Muscle layer of duodenum (tissue), 2 donors: ENCODE data around the gene AKAP10.

Source experiments
- H3K27ac ChIP-seq: one replicate; pipeline ENCODE4 v1.7.0; 2013; ENCODE audit warnings: mild to moderate bottlenecking, low read length
- H3K27me3 ChIP-seq: one replicate; pipeline ENCODE4 v1.7.0; 2013; ENCODE audit warnings: low read depth, mild to moderate bottlenecking, control low read depth, low read length
- H3K36me3 ChIP-seq, 2 donors: one replicate each; pipeline ENCODE4 v1.7.0; 2013; ENCODE audit warnings: low read length in 2 of 2, control low read depth in 1 of 2, mild to moderate bottlenecking in 1 of 2; ENCODE audit not compliant: insufficient read depth in 2 of 2, control insufficient read depth in 1 of 2
- H3K4me1 ChIP-seq, 2 donors: one replicate each; pipeline ENCODE4 v1.7.0; 2013; ENCODE audit warnings: low read length in 2 of 2, mild to moderate bottlenecking in 2 of 2, control low read depth in 1 of 2, moderate library complexity in 1 of 2; ENCODE audit not compliant: insufficient read depth in 2 of 2, control insufficient read depth in 1 of 2
- H3K4me3 ChIP-seq, 2 donors: one replicate each; pipeline ENCODE4 v1.7.0; 2013; ENCODE audit warnings: low read length in 2 of 2, low read depth in 1 of 2, mild to moderate bottlenecking in 1 of 2
- H3K9me3 ChIP-seq, 2 donors: one replicate each; pipeline ENCODE4 v1.7.0; 2013; ENCODE audit warnings: low read length in 2 of 2, control low read depth in 1 of 2, mild to moderate bottlenecking in 1 of 2; ENCODE audit not compliant: control insufficient read depth in 1 of 2
- donor health status: healthy.

The AKAP10 gene

DNA sequence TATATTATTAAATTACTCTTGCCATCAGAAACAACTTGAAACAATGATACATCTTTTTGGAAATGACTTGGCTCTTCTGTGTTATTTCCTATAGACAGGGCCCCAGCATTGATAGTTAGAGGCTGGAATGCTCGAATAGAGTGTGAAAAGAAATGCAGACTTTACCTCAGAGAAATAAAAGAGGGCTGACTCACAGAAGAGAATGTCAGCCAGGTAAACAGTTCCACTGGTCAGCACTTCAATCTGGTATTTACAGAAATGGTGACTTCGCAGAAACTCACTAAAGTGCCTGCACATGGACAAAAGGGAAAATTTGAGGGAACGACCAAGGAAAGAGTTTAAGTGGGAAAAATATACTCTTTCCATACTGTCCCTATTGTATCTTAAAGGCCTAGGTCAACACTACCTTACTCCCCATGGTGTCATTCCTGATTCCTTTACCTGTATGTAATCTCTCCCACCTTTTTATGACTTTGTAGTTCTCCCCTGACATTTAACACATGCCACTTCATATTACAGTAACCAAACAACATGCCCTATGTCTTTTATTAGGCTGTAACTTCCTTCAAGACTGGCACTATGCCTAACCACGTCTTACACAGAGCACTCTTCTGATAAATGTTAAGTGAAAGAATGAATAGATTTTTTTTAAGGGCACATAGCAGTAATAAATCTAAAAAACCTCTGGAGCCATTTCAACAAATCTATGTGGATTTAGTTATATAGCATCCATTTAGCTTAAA is 36.7 kb downstream of the AKAP10 start:
- Histone ChIP-seq H3K4me3 (no peak overlapping the region), H3K9me3 (no peaks in the 10 kb centered on the region), H3K27me3 (no peaks in the 10 kb centered on the region), H3K4me1 (peaks cover 3 to 25% of the 10 kb centered on the region in 2 donors), H3K36me3 (peaks cover 27 to 41% of the 10 kb centered on the region in 2 donors), H3K27ac (no peak overlapping the region)

DNA sequence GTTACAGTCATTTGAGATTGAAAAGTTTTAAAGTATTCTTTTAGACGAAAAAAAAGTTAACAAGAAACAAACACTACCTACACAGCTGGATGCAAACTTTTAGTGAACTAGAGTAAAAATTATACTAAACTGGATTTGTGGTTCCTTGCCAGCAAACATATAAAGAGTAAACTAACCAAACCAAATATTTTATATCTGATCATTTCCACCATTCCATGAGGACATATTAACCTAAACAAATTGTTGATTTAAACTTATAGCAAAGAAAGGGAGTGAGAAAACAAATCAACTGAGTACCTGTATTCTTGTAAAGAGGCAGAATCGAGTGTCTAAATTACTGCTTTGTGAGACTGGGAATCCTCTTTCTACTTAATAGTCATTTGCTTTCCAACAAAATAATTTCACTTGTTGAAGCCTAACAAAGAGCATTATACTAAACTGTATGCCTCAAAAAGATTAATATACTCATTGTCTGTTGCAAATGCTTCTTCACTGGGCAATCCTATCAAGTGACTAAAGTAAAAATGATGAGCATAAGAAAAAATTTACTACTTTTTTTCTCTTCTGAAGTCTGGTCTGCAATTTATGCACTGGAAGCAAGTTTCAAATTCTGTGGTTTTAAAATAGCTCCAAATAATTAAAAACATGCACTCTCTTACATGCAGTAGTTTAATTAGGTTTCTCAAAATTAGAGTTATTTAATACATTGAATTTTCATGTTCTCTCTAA is 37.5 kb downstream of the AKAP10 start:
- H3K4me1 ChIP-seq = peaks cover 3 to 25% of the 10 kb centered on the region in 2 donors
- H3K36me3 ChIP-seq = peaks cover 28 to 42% of the 10 kb centered on the region in 2 donors

DNA sequence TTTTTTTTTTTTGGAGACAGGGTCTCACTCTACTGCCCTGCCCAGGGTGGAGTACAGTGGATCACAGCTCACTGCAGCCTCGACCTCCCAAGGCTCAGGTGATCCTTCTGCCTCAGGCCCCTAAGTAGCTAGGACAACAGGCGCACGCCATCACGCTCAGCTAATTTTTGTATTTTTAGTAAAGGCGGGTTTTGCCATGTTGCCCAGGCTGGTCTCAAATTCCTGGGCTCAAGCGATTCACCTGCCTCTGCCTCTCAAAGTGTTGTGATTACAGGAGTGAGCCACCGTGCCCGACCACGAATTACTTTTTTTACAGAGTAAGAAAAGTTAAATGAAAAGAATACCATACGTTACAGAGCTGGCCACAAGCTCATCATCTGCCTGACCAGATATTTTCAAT is 38.9 kb downstream of the AKAP10 start:
- Histone ChIP-seq H3K27ac (no peak overlapping the region), H3K27me3 (no peaks in the 10 kb centered on the region), H3K4me1 (peaks cover 3 to 25% of the 10 kb centered on the region in 2 donors), H3K9me3 (no peaks in the 10 kb centered on the region), H3K36me3 (peaks cover 35 to 43% of the 10 kb centered on the region in 2 donors), H3K4me3 (no peak overlapping the region)

More for the DNA sequence above, 37.5 kb downstream of the AKAP10 start:
- Histone ChIP-seq H3K4me3 (no peak overlapping the region), H3K9me3 (no peaks in the 10 kb centered on the region), H3K27ac (no peak overlapping the region), H3K27me3 (no peaks in the 10 kb centered on the region)

DNA sequence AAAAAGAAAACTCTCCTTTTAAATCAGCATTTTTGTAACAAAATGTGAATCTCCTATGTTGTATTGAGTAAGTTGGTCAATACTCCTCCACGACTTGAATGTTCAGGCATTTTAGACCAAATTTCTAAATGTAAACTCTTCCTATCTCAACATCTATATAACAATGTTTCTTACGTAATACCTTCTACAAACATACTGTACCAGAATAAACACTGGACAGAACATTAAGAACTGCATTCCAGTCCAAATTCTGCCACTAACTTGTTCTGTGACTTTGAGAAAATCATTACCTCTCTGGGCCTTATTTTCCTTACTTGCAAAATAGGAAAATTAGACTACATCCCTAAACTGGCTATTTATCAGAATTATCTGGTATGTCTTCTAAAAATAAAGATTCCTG is 40.1 kb downstream of the AKAP10 start:
- H3K4me1 ChIP-seq = peaks cover 3 to 25% of the 10 kb centered on the region in 2 donors
- no peaks in the 10 kb centered on the region for H3K27me3 ChIP-seq
- H3K36me3 ChIP-seq = peaks cover 35 to 39% of the 10 kb centered on the region in 2 donors

DNA sequence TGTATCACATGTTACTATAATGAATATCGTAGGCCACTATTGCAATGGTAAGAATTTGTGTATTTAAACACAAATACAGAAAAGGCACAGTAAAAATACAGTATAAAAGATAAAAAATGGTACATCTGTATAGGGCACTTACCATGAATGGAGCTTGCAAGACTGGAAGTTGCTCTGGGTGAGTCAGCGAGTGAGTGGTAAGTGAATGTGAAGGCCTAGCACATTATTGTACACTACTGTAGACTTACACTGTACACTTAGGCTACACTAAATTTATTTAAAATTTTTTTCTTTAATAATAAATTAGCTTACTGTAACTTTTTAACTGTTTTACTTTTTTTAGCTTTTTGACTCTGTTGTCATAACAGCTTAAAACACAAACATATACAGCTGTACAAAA is 42.5 kb downstream of the AKAP10 start:
- H3K4me3 ChIP-seq = no peak overlapping the region
- no peaks in the 10 kb centered on the region for H3K9me3 ChIP-seq
- peaks cover 0 to 10% of the 10 kb centered on the region in 2 donors for H3K4me1 ChIP-seq
- peaks cover 34 to 47% of the 10 kb centered on the region in 2 donors for H3K36me3 ChIP-seq
- H3K27me3 ChIP-seq = no peaks in the 10 kb centered on the region
- no peak overlapping the region for H3K27ac ChIP-seq

More for the DNA sequence above, 40.1 kb downstream of the AKAP10 start:
- Histone ChIP-seq H3K27ac (no peak overlapping the region), H3K9me3 (no peaks in the 10 kb centered on the region), H3K4me3 (no peak overlapping the region)

DNA sequence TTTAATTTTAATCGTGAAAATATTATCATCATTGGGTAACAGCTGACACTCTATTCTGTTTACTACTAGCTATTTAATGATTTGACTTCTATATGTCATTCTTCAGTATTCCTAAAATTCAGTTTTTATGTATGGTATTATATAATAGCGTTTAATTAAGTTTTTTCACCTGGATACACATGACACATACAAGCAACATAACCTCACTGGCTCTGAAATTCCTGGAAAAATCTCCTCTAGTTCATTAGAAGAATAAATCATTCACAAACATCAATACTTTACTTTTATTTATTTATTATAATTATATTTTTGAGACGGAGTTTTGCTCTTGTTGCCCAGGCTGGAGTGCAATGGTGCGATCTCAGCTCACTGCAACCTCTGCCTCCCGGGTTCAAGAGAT is 44.0 kb downstream of the AKAP10 start:
- Histone ChIP-seq H3K36me3 (peaks cover 31 to 51% of the 10 kb centered on the region in 2 donors), H3K27me3 (no peaks in the 10 kb centered on the region), H3K9me3 (no peaks in the 10 kb centered on the region)

DNA sequence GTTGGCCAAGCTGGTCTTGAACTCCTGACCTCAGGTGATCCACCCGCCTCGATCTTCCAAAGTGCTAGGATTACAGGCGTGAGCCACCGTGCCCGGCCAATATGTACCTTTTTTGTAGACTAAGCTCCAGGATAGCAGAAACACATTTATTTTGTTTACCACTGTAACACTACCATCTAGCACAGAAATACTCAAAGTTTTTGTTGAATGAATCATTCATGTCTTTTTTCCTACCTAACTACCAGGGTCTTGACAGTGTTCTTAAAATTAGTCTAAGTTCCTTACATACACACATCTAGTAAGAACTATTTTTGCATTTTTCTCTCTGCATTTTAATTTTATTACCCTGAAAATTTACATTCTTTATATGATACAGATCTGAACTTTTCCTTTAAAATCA is 44.4 kb downstream of the AKAP10 start:
- Histone ChIP-seq H3K4me1 (peaks cover 0 to 7% of the 10 kb centered on the region in 2 donors), H3K36me3 (peaks cover 31 to 53% of the 10 kb centered on the region in 2 donors), H3K27ac (no peak overlapping the region), H3K4me3 (no peak overlapping the region), H3K9me3 (no peaks in the 10 kb centered on the region), H3K27me3 (no peaks in the 10 kb centered on the region)

More for the DNA sequence above, 44.0 kb downstream of the AKAP10 start:
- Histone ChIP-seq H3K4me1 (peaks cover 0 to 7% of the 10 kb centered on the region in 2 donors), H3K27ac (no peak overlapping the region), H3K4me3 (no peak overlapping the region)

DNA sequence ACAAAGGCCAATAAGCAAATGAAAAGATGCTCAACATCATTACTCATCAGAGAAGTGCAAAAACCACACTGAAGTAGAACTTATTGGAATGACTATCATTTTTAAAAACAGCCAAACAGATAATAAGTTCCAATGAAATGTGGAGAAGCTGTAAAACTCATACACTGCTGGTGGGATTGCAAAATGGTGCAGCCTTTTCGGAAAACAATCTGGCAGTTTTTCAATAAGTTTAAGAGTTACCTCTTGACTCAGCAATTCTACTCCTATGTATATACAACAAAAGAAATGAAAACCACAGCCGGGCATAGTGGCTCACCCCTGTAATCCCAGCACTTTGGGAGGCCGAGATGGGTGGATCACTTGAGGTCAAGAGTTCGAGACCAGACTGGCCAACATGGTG is 49.3 kb downstream of the AKAP10 start:
- H3K27me3 ChIP-seq = no peaks in the 10 kb centered on the region
- H3K36me3 ChIP-seq = peaks cover 14 to 53% of the 10 kb centered on the region in 2 donors
- H3K4me3 ChIP-seq = no peak overlapping the region
- no peaks in the 10 kb centered on the region for H3K9me3 ChIP-seq
- no peaks in the 10 kb centered on the region for H3K4me1 ChIP-seq
- no peak overlapping the region for H3K27ac ChIP-seq

DNA sequence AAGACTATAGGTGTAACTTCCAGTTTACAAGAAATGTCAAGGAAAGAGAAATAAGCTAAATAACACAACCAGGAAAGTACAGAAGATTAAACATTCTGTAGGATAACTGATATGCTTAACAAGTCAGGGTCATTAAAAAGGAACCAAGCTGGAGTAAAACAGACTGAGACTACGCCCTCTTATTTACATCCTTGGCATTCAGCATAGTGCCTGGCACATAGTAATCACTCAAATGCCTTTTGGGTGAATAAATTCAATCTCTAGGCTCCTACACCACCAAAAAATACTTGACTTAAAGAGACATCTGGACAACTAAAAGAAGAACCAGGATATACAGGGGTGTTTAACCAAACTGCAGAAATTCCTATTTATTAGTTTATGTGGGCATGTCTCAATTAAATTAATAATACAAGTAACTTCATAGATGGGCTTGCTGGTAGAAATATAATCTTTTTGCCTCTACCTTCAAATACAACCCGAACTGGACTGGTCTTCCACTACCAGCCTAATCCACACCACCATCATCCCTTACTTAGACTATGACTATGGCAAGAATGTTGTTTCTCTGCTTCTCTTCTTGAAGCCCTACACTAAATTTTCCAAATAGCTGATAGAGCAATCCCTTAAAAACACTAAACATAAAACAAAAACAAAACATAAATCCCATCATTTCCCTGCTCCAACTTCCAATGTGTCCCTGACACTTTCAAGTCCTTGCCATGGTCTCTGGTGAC is 62.2 kb downstream of the AKAP10 start:
- Histone ChIP-seq H3K27ac (no peak overlapping the region), H3K36me3 (peaks cover 27 to 57% of the 10 kb centered on the region in 2 donors), H3K4me1 (no peaks in the 10 kb centered on the region), H3K4me3 (no peak overlapping the region), H3K9me3 (no peaks in the 10 kb centered on the region), H3K27me3 (no peaks in the 10 kb centered on the region)

DNA sequence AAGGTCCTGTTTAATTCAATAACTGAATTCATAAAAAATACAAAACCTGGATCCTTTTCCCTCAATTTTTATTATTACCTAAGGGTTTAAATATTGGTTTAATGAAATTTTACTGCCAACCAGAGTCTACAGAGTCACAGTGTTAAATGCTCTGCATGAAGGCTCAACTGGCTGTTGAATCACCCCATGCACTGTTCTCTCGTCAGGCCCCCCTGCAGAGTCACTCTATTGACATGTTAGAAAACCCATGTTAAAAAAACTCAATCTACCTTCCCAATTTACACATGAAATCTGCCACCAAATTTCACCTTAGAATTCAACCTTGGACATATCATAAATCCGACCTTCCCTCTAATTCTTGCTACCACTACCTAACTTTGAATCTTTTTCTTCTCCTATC is 66.6 kb downstream of the AKAP10 start:
- H3K36me3 ChIP-seq = peaks cover 33 to 69% of the 10 kb centered on the region in 2 donors
- H3K4me1 ChIP-seq = no peaks in the 10 kb centered on the region
- no peaks in the 10 kb centered on the region for H3K27me3 ChIP-seq
- H3K27ac ChIP-seq = no peak overlapping the region
- H3K4me3 ChIP-seq = no peak overlapping the region
- no peaks in the 10 kb centered on the region for H3K9me3 ChIP-seq

DNA sequence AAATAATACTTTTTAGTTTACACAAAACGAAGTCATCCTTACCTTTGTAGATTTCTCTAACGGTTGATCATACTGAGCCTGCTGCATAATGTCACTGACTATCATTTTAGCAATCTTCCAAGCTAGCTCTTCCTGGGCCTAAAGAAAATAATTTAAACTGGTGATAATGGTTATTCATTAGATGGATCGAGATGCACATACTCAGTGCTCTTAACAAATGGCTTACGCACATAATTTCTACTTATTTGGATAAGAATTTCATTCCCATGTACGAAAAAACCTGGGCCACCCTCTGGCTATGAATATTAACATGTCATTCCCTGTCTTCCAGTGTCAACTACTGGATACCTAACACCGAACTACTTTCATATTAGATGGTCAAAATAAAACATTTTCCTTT is 68.5 kb downstream of the AKAP10 start:
- Histone ChIP-seq H3K4me1 (peaks cover 4% of the 10 kb centered on the region in 2 donors), H3K36me3 (peaks cover 36 to 67% of the 10 kb centered on the region in 2 donors), H3K4me3 (no peak overlapping the region), H3K27me3 (no peaks in the 10 kb centered on the region), H3K9me3 (no peaks in the 10 kb centered on the region), H3K27ac (no peak overlapping the region)
